Measurements from ENCODE around the gene SART1.
A peak's percentile ranks its signal among the peaks of the same experiment; 100 is the strongest.
"Not testable (repeated sequence)": the region's sequence is repeated elsewhere in the genome, so short reads cannot be mapped to it uniquely, and the experiment has no call there.

Gene SART1

GRCh38 chr11:65988791-65989592 is 27.5 kb downstream of the SART1 start:
- peak; percentile 86 for DNase-seq (ENCODE audit: low read depth)

GRCh38 chr11:65992056-65992455 is 30.5 kb downstream of the SART1 start:
- no peak for DNase-seq (ENCODE audit: low read depth)

- no peak for DNase-seq (ENCODE audit: low read depth)
Observed at GRCh38 chr11:65997286-65997685, 35.8 kb downstream of the SART1 start.

GRCh38 chr11:66001942-66002647 is 40.6 kb downstream of the SART1 start, which contains the start of the genes BANF1 and EIF1AD:
Gene BANF1, plus strand, starts transcription at chr11:66002503. Its CDS starts 748 bp downstream, at chr11:66003251.
Gene EIF1AD, minus strand, starts transcription at chr11:66002157. Its CDS starts 1,768 bp downstream, at chr11:66000389.
- DNase-seq (ENCODE audit: low read depth): peak; percentile 93

GRCh38 chr11:66002648-66003225 is 41.2 kb downstream of the SART1 start:
- no peak for DNase-seq (ENCODE audit: low read depth)

GRCh38 chr11:66003291-66003690 is 41.8 kb downstream of the SART1 start:
- DNase-seq (ENCODE audit: low read depth): no peak

- DNase-seq (ENCODE audit: low read depth): no peak
Observed at GRCh38 chr11:66004186-66004585, 42.7 kb downstream of the SART1 start.

- no peak for DNase-seq (ENCODE audit: low read depth)
Observed at GRCh38 chr11:66006134-66006890, 44.8 kb downstream of the SART1 start.

GRCh38 chr11:66006891-66007176 is 45.3 kb downstream of the SART1 start:
- no peak for DNase-seq (ENCODE audit: low read depth)

- DNase-seq (ENCODE audit: low read depth): no peak
Observed at GRCh38 chr11:66007201-66007634, 45.7 kb downstream of the SART1 start.

GRCh38 chr11:66008095-66008467 is 46.5 kb downstream of the SART1 start:
- no peak for DNase-seq (ENCODE audit: low read depth)

- DNase-seq (ENCODE audit: low read depth): no peak
Observed at GRCh38 chr11:66008468-66009101, 47.1 kb downstream of the SART1 start.

GRCh38 chr11:66010036-66010435 is 48.5 kb downstream of the SART1 start:
- not testable (repeated sequence) for DNase-seq (ENCODE audit: low read depth)

GRCh38 chr11:66011239-66011784 is 49.8 kb downstream of the SART1 start:
- DNase-seq (ENCODE audit: low read depth): no peak

GRCh38 chr11:66011785-66012303 is 50.3 kb downstream of the SART1 start, which contains the start of gene CST6:
Gene CST6, plus strand, starts transcription at chr11:66012008. Its CDS starts 37 bp downstream, at chr11:66012045.
- DNase-seq (ENCODE audit: low read depth): no peak

GRCh38 chr11:66012371-66012945 is 50.9 kb downstream of the SART1 start:
- no peak for DNase-seq (ENCODE audit: low read depth)

- no peak for DNase-seq (ENCODE audit: low read depth)
Observed at GRCh38 chr11:66012946-66013761, 51.6 kb downstream of the SART1 start.

- DNase-seq (ENCODE audit: low read depth): no peak
Observed at GRCh38 chr11:66013762-66014100, 52.2 kb downstream of the SART1 start.

- DNase-seq (ENCODE audit: low read depth): no peak
Observed at GRCh38 chr11:66014804-66015453, 53.4 kb downstream of the SART1 start.

All from activated T-cell treated with anti-CD3 and anti-CD28 coated beads for 24 hours (primary cell).